Parathyroid adenoma (tissue), 2 donors: ENCODE data around the gene ACTL8.

ENCODE experiments used
- H2AFZ ChIP-seq: fragments of 300-600 bp; sonication (generic); one replicate; pipeline ENCODE4 v1.7.0; 2017; ENCODE audit warnings: antibody characterized with exemption, mild to moderate bottlenecking
- H3K27ac ChIP-seq: fragments of 300-600 bp; sonication (generic); one replicate; pipeline ENCODE4 v1.7.0; 2017
- H3K27me3 ChIP-seq: fragments of 300-600 bp; sonication (generic); one replicate; pipeline ENCODE4 v1.7.0; 2017; ENCODE audit warnings: low read length; ENCODE audit not compliant: control insufficient read depth, insufficient read depth
- H3K36me3 ChIP-seq: fragments of 300-600 bp; sonication (generic); one replicate; pipeline ENCODE4 v1.7.0; 2017; ENCODE audit warnings: low read length; ENCODE audit not compliant: control insufficient read depth, insufficient read depth
- H3K4me1 ChIP-seq: fragments of 300-600 bp; sonication (generic); one replicate; pipeline ENCODE4 v1.7.0; 2017; ENCODE audit warnings: control low read depth
- H3K4me2 ChIP-seq: fragments of 300-600 bp; sonication (generic); one replicate; pipeline ENCODE4 v1.7.0; 2017; ENCODE audit warnings: low read length
- H3K4me3 ChIP-seq: fragments of 300-600 bp; sonication (generic); one replicate; pipeline ENCODE4 v1.7.0; 2017; ENCODE audit warnings: low read depth, low read length
- H3K79me2 ChIP-seq: fragments of 300-600 bp; sonication (generic); one replicate; pipeline ENCODE4 v1.7.0; 2017; ENCODE audit warnings: control low read depth
- H3K9ac ChIP-seq: fragments of 300-600 bp; sonication (generic); one replicate; pipeline ENCODE4 v1.7.0; 2017; ENCODE audit warnings: mild to moderate bottlenecking
- H3K9me3 ChIP-seq: fragments of 300-600 bp; sonication (generic); one replicate; pipeline ENCODE4 v1.7.0; 2017; ENCODE audit warnings: low read length; ENCODE audit not compliant: control insufficient read depth
- CTCF ChIP-seq: fragments of 300-600 bp; sonication (generic); IDR thresholded peaks from one replicate; pipeline ENCODE4 v1.7.0; 2017; ENCODE audit warnings: antibody characterized with exemption, mild to moderate bottlenecking
- donor health status: primary hyperparathyroidism.

Gene ACTL8

DNA sequence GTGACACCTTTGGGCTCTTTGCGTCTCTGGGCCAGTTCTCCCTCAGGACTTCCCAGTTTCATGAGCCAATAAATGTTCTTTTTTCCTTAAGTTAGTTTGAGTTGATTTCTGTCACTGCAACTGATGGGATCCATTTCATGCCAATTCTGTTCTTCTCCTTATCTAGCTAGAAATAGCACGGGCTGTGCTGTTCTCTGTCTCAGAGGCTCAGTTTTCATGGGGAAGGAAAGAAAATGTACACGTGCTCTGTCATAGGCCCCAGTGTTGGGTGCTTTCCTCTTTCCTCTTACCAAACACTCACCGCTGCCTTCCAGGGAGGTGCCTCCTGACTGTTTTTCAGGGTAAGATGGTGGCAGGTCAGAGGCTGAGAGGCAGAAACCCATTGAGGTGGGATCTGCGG is 43.2 kb upstream of the ACTL8 start:
- Histone ChIP-seq H2AFZ (no peak overlapping the region), H3K4me3 (no peak overlapping the region), H3K4me2 (no peak overlapping the region), H3K79me2 (no peaks in the 10 kb centered on the region), H3K27ac (no peak overlapping the region), H3K9ac (no peak overlapping the region), H3K27me3 (no peaks in the 10 kb centered on the region), H3K36me3 (no peaks in the 10 kb centered on the region), H3K9me3 (no peaks in the 10 kb centered on the region), H3K4me1 (no peaks in the 10 kb centered on the region)
- TF ChIP-seq CTCF = no peak

DNA sequence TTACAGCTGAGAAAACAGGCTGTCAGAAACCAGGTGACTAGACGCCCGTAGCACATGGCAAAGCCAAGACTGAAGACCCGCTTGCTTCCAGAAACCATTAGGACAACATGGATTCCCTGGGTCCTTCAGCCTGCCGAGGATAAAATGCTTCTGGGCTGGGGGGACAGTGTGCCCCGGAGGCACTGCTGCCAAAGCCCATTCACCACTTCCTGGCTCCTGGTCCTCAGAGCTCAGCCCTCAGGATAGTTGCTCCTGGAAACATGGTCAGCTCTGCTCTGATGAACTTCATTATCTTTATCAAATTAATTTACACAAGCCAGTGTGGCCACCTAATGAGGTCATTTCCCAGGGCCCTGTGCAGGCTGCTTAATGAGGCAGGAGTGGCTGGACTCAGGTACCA is 41.1 kb upstream of the ACTL8 start:
- Histone ChIP-seq H3K4me1 (no peaks in the 10 kb centered on the region), H3K4me3 (no peak overlapping the region), H3K79me2 (no peaks in the 10 kb centered on the region), H3K9me3 (no peaks in the 10 kb centered on the region), H3K4me2 (no peak overlapping the region), H3K27ac (no peak overlapping the region), H3K9ac (no peak overlapping the region), H3K36me3 (no peaks in the 10 kb centered on the region), H2AFZ (no peak overlapping the region), H3K27me3 (no peaks in the 10 kb centered on the region)
- TF ChIP-seq CTCF = no peak

DNA sequence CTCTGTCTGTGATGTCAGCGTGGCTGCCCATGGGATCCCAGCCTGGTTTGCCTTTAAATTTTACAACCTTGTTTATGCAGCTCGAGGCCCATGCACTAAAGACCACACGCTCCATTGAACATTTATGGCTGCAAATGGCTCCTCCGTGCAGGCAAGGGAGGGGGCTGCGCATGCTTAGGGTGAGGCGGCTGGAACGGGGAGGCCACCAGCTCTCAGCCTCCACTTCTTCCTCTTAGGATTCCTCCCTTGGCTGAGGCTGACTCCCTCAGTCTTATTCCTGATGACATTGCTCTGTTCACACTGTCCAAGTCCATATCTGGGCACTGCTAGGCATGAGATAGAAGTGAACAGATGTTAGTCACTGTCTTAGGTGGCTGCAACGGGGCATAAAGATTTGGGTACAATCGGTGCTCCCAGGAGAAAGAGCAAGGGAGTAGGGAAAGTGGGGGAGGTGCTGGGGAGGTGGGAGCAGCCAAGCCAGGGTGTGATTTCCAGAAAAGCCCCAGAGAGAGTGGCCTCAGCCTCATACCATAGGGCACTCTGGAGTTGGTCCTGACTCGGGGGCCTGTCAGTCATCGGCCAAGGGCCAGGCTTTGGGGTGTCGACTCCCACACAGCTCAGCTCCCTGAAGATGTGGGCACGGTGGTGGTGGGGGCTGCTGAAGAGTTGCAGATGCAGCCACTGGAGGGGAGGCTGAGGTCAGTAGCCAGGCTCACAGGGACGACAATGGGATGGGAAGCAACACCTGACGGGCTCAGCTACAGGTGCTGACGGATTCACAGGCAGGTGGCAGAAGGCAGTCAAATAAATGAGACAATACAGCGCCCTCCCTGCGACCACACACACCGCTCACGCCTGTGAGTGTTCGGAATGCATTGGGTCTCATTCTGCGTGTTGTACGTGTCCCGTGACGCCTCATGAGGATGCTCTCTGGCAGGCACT is 37.3 kb upstream of the ACTL8 start:
- no peaks in the 10 kb centered on the region for H3K79me2 ChIP-seq
- no peak overlapping the region for H3K4me3 ChIP-seq
- TF ChIP-seq CTCF = no peak
- H3K9me3 ChIP-seq = no peaks in the 10 kb centered on the region
- H3K36me3 ChIP-seq = no peaks in the 10 kb centered on the region
- no peak overlapping the region for H3K27ac ChIP-seq
- H3K27me3 ChIP-seq = no peaks in the 10 kb centered on the region
- no peak overlapping the region for H2AFZ ChIP-seq
- H3K4me1 ChIP-seq = no peaks in the 10 kb centered on the region
- H3K9ac ChIP-seq = no peak overlapping the region
- H3K4me2 ChIP-seq = no peak overlapping the region

- Histone ChIP-seq H3K9me3 (no peaks in the 10 kb centered on the region), H3K36me3 (no peaks in the 10 kb centered on the region), H3K79me2 (no peaks in the 10 kb centered on the region), H3K4me3 (no peak overlapping the region), H3K4me1 (no peaks in the 10 kb centered on the region), H3K4me2 (no peak overlapping the region), H3K27me3 (no peaks in the 10 kb centered on the region), H2AFZ (no peak overlapping the region), H3K9ac (no peak overlapping the region), H3K27ac (no peak overlapping the region)
- TF ChIP-seq CTCF = no peak
Observed at GRCh38 chr1:17719874-17720273, 35.3 kb upstream of the ACTL8 start.

DNA sequence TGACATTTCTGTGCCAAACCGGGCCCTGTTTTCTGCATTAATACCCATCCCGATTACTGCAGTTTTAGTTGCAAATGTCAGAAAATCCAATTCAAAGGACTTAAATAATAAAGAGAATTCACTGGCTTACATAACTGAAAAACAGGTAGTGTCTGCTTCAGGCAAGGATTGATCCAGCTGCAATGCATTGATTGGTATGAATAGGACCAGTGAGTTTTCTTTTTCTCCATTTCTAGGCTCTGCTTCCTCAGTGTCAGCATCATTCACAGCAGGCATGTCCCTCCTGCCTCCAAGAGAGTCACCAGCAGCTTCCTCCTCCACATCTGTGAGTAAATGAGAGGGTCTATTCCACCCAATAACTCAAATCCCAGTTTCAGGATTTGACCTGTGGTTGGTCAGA is 33.7 kb upstream of the ACTL8 start:
- Histone ChIP-seq H3K27ac (no peak overlapping the region), H3K4me3 (no peak overlapping the region), H2AFZ (no peak overlapping the region), H3K27me3 (no peaks in the 10 kb centered on the region), H3K9me3 (no peaks in the 10 kb centered on the region), H3K9ac (no peak overlapping the region), H3K79me2 (no peaks in the 10 kb centered on the region), H3K4me2 (no peak overlapping the region), H3K36me3 (no peaks in the 10 kb centered on the region), H3K4me1 (no peaks in the 10 kb centered on the region)
- TF ChIP-seq CTCF = no peak
